Endothelial cell of umbilical vein (primary cell): ENCODE measurements around the gene PABPN1. TPM values are rescaled to one million over a fixed set of nuclear protein-coding genes. Genes with fewer than 3 reads are reported as not detected.

Source experiments
- Bru-seq: library from RNA; stranded (reverse); fragments of 400-500 nt; gene quantifications from one replicate; lab custom pipeline; 2021; lab: Mats Ljungman, UMichigan
- BruChase-seq, 2 experiments: library from RNA; stranded (reverse); fragments of 400-500 nt; gene quantifications; one replicate each; lab custom pipeline; 2021; lab: Mats Ljungman, UMichigan
- BruUV-seq: library from RNA; stranded (reverse); fragments of 400-500 nt; replicated peaks from 2 replicates; lab custom pipeline; 2021; lab: Mats Ljungman, UMichigan
- CTCF ChIA-PET: fragments of 300-600, 350-600 bp; sonication (Branson Sonifier 250); formaldehyde crosslinking; loops from one replicate; lab custom pipeline; 2021; ENCODE audit warnings: antibody characterized with exemption, inconsistent platforms; lab: Charles Lee
- POLR2A ChIA-PET: fragments of 300-600, 350-600 bp; sonication (Branson Sonifier 250); formaldehyde crosslinking; loops from one replicate; lab custom pipeline; 2021; ENCODE audit warnings: antibody characterized with exemption, inconsistent platforms; lab: Charles Lee
- DNase-seq: peaks from one replicate; pipeline ENCODE4 v3.0.0-alpha.2; 2011; ENCODE audit warnings: low read depth, low spot score
- FAIRE-seq: peaks from 2 replicates; lab custom pipeline; 2011; peaks lifted over from hg19 to GRCh38; lab: Jason Lieb, UNC
- H2AFZ ChIP-seq: 2 replicates; pipeline ENCODE4 v1.6.0; 2012; ENCODE audit warnings: low read depth, low read length, control low read depth, inconsistent platforms
- H3K27ac ChIP-seq: 2 replicates; pipeline ENCODE4 v1.5.1; 2011; ENCODE audit warnings: low read depth, mild to moderate bottlenecking, control low read depth, low read length, moderate library complexity; ENCODE audit not compliant: insufficient read depth
- H3K27me3 ChIP-seq, 2 experiments: 2 replicates each; pipeline versions ENCODE4 v1.6.0 to v1.6.1; 2011; ENCODE audit warnings: low read length in 2 of 2, mixed read lengths in 1 of 2; ENCODE audit not compliant: control insufficient read depth in 2 of 2, insufficient read depth in 2 of 2
- H3K36me3 ChIP-seq, 2 experiments: 2 replicates in 1 of 2; 3 replicates in 1 of 2; pipeline ENCODE4 v1.5.1; 2011; ENCODE audit warnings: low read length in 2 of 2, mild to moderate bottlenecking in 1 of 2, moderate library complexity in 1 of 2; ENCODE audit not compliant: control insufficient read depth in 2 of 2, insufficient read depth in 2 of 2; ENCODE audit errors: extremely low read depth in 1 of 2
- H3K4me1 ChIP-seq: 3 replicates; pipeline ENCODE4 v1.5.1; 2011; ENCODE audit warnings: mild to moderate bottlenecking, low read length; ENCODE audit not compliant: control insufficient read depth, insufficient read depth; ENCODE audit errors: extremely low read depth
- H3K4me2 ChIP-seq: 2 replicates; pipeline ENCODE4 v1.6.1; 2011; ENCODE audit warnings: low read length, control low read depth, mixed read lengths; ENCODE audit not compliant: insufficient read depth
- H3K4me3 ChIP-seq, 3 experiments: fragments of 200-600 bp in 1 of 3; sonication (generic), shearing (Covaris generic) in 1 of 3; replicated peaks in 1 of 3; 2 replicates each; pipeline ENCODE4 v1.5.1; 2011 to 2016; ENCODE audit warnings: control low read depth in 3 of 3, low read length in 3 of 3, mild to moderate bottlenecking in 2 of 3, inconsistent platforms in 1 of 3, low read depth in 1 of 3, moderate library complexity in 1 of 3; ENCODE audit not compliant: insufficient read depth in 1 of 3
- H3K79me2 ChIP-seq: 2 replicates; pipeline ENCODE4 v1.6.0; 2012; ENCODE audit warnings: low read length, inconsistent platforms; ENCODE audit not compliant: control insufficient read depth, insufficient read depth
- H3K9ac ChIP-seq: replicated peaks from 2 replicates; pipeline ENCODE3; 2011; ENCODE audit warnings: low read length, control low read depth; ENCODE audit not compliant: insufficient read depth; ENCODE audit errors: extremely low read depth
- H3K9me1 ChIP-seq: replicated peaks from 3 replicates; pipeline ENCODE4 v1.6.0; 2011; ENCODE audit warnings: mild to moderate bottlenecking, low read length; ENCODE audit not compliant: control insufficient read depth, insufficient read depth; ENCODE audit errors: extremely low read depth
- H3K9me3 ChIP-seq: replicated peaks from 2 replicates; pipeline ENCODE4 v1.5.1; 2012; ENCODE audit warnings: low read length, inconsistent platforms; ENCODE audit not compliant: control insufficient read depth, insufficient read depth
- H4K20me1 ChIP-seq: replicated peaks from 2 replicates; pipeline ENCODE3; 2011; ENCODE audit warnings: mild to moderate bottlenecking, low read length; ENCODE audit not compliant: control insufficient read depth, insufficient read depth; ENCODE audit errors: extremely low read depth
- CTCF ChIP-seq, 2 donors: IDR thresholded peaks; 1 replicate in 1 of 2; 2 replicates in 1 of 2; pipeline ENCODE4 v1.5.1; 2011; ENCODE audit warnings: low read length in 2 of 2, mild to moderate bottlenecking in 2 of 2, moderate library complexity in 2 of 2, control low read depth in 1 of 2, inconsistent platforms in 1 of 2, low read depth in 1 of 2; ENCODE audit not compliant: insufficient read depth in 1 of 2; ENCODE audit errors: extremely low read depth in 1 of 2
- EZH2 ChIP-seq: IDR thresholded peaks from 2 replicates; pipeline ENCODE4 v1.6.1; 2012; ENCODE audit warnings: borderline replicate concordance, low read depth, mild to moderate bottlenecking, moderate library complexity, low read length, inconsistent platforms; ENCODE audit not compliant: severe bottlenecking
- FOS ChIP-seq: IDR thresholded peaks from 2 replicates; pipeline ENCODE4 v1.6.1; 2011; ENCODE audit warnings: mild to moderate bottlenecking, low read length, moderate library complexity, borderline replicate concordance; ENCODE audit not compliant: insufficient read depth
- GATA2 ChIP-seq: IDR thresholded peaks from 2 replicates; pipeline ENCODE4 v1.7.0; 2011; ENCODE audit warnings: low read depth, mild to moderate bottlenecking, moderate library complexity, mixed read lengths, low read length; ENCODE audit not compliant: insufficient read length, insufficient read depth
- JUN ChIP-seq: IDR thresholded peaks from 2 replicates; pipeline ENCODE4 v1.6.1; 2011; ENCODE audit warnings: borderline replicate concordance, low read depth; ENCODE audit not compliant: insufficient read length, insufficient read depth
- MYC ChIP-seq: IDR thresholded peaks from one replicate; pipeline ENCODE4 v1.6.1; 2011; ENCODE audit warnings: mild to moderate bottlenecking, low read depth, low read length
- POLR2A ChIP-seq: IDR thresholded peaks from 2 replicates; pipeline ENCODE4 v1.6.1; 2012; ENCODE audit warnings: low read depth, mild to moderate bottlenecking, control low read depth, low read length
- POLR2AphosphoS5 ChIP-seq: IDR thresholded peaks from 2 replicates; pipeline ENCODE4 v1.6.1; 2012; ENCODE audit warnings: low read depth, mild to moderate bottlenecking, control low read depth, low read length, moderate library complexity; ENCODE audit not compliant: insufficient read depth
- dilution Hi-C: fragments of 300-500 bp; cut with MboI; formaldehyde crosslinking; loops from one replicate; pipeline ENCODE4 v1.15.0; 2019; ENCODE audit warnings: low sequenced_read_pairs; ENCODE audit not compliant: extremely low pct_ligation_motif_present
- intact Hi-C: fragments of 100-400 bp; cut with micrococcal nuclease; formaldehyde crosslinking; loops from one replicate; pipeline ENCODE4 v1.10.0; 2022
- long read RNA-seq: library from polyadenylated mRNA; stranded (forward); transcript quantifications from one replicate; pipeline ENCODE4 v2.0.0, GENCODE V29; 2021
- polyA minus RNA-seq, 3 experiments: library from RNA; depleted of rRNA, polyadenylated mRNA; stranded (reverse); fragments of >200 nt; gene quantifications; 1 replicate in 1 of 3; 2 replicates in 2 of 3; pipeline ENCODE4 v1.2.3, GENCODE V29; 2011
- polyA plus RNA-seq, 4 experiments: library from polyadenylated mRNA; depleted of rRNA in 3 of 4; stranded (reverse) in 3 of 4; unstranded in 1 of 4; fragments of >200 nt; gene quantifications; 2 replicates each; pipeline versions ENCODE4 v1.2.1 to v1.2.3, GENCODE V29; 2011 to 2012; ENCODE audit warnings: missing spikeins in 1 of 4
- total RNA-seq: library from RNA; stranded (reverse); gene quantifications from 2 replicates; pipeline ENCODE4 v1.2.3, GENCODE V29; 2021
- TF ChIP-seq, protein P1 (sequence below): IDR thresholded peaks from 2 replicates; pipeline ENCODE4 v1.6.1; 2011; ENCODE audit not compliant: insufficient read depth, insufficient read length

The PABPN1 gene, protein sequence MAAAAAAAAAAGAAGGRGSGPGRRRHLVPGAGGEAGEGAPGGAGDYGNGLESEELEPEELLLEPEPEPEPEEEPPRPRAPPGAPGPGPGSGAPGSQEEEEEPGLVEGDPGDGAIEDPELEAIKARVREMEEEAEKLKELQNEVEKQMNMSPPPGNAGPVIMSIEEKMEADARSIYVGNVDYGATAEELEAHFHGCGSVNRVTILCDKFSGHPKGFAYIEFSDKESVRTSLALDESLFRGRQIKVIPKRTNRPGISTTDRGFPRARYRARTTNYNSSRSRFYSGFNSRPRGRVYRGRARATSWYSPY
- total RNA-seq: 218 and 231 TPM in 2 replicates
- 227 and 231 TPM in 2 replicates for polyA plus RNA-seq
- 215 and 217 TPM in 2 replicates for polyA plus RNA-seq (2011; cell fraction: cytosol; rRNA removed)
- 1,100 and 1,212 TPM in 2 replicates for polyA plus RNA-seq (2011; cell fraction: nucleus; rRNA removed)
- 126 and 161 TPM in 2 replicates for polyA plus RNA-seq (2012)
- polyA minus RNA-seq: 115 and 133 TPM in 2 replicates
- 45.6 TPM for polyA minus RNA-seq (2011; cell fraction: cytosol; rRNA and poly(A)+ RNA removed)
- polyA minus RNA-seq (2011; cell fraction: nucleus; rRNA and poly(A)+ RNA removed): 142 and 147 TPM in 2 replicates
- percentile 96 among the genes with signal in this experiment for Bru-seq, nascent RNA
- percentile 99 among the genes with signal in this experiment for BruChase-seq, experiment 1, labeled RNA remaining after a 6-hour chase
- percentile 100 among the genes with signal in this experiment for BruChase-seq, experiment 2, labeled RNA remaining after a 2-hour chase
- long read RNA-seq, transcript PABPN1-201 (7 exons, 2,001 nt): major isoform, 72 of 513 reads
- long read RNA-seq, transcript PABPN1-207 (6 exons, 1,220 nt): minor isoform, 37 of 513 reads
- long read RNA-seq, transcript PABPN1-202 (6 exons, 2,768 nt): minor isoform, 12 of 513 reads
- long read RNA-seq, partial matches to known transcripts: 8 of 513 reads
- long read RNA-seq, other reads (novel, unspliced or antisense): 381 of 513 reads

DNA sequence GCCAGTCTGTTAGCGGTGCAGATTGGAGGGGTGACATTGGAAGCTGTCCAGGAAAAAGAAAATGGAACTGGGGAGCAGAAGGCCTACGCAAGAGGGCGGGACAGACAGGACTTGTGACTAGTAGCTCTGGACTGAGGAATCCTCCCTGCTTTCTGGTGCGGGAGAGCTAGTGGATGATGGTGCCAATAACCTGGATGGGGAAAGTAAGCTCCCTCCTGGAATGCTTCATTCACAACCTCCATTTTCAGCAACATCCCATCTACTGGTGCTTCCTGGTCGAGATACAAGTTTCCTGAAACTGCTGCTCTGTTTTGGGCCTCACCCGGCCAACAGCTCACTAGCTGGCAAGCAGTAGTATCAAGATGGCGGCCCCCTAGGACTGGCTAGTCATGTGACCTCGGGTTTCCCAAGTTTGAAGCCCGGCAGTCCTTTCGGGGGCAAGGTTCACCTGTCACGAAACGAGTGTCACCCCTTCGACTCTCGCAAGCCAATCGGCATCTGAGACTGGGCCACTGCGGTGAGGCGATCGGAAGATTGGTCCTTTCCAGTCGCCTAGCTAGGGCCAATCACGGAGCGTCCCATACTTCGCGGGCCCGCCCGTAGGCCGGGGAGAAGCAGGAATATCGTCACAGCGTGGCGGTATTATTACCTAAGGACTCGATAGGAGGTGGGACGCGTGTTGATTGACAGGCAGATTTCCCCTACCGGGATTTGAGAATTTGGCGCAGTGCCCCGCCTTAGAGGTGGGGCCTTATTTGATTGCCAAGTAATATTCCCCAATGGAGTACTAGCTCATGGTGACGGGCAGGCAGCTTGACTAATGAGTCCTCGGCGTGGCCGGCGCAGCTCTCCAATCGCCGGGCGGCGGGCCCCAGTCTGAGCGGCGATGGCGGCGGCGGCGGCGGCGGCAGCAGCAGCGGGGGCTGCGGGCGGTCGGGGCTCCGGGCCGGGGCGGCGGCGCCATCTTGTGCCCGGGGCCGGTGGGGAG, at the start of gene PABPN1:
PABPN1 (plus strand) TSS at position 874 of the 988 bp plus-strand sequence; CDS start at position 887, 13 bp downstream.
- H3K4me1 ChIP-seq: peaks cover 16% of the 10 kb centered on the region
- H3K36me3 ChIP-seq: peaks cover 12 to 15% of the 10 kb centered on the region in 2 experiments
- TSS peak; percentile 87 for BruUV-seq
- H3K27ac ChIP-seq: peak within 1 kb of the TSS; percentile 77
- ChIA-PET CTCF (interaction anchor here (0.7 to 2.9 kb wide), 16 partner anchors 8 to 252 kb away, joined by 3 to 20 read pairs (median 3); partner anchors contain the start of genes BCL2L2, HOMEZ and PPP1R3E), POLR2A (interaction anchor here (0.9 to 2.0 kb wide), 3 partner anchors 14 to 226 kb away, joined by 3 to 13 read pairs (median 6); partner anchors contain the start of genes ACIN1, BCL2L2 and C14orf119)
- H3K9ac ChIP-seq: peak within 1 kb of the TSS; percentile 96
- TF ChIP-seq MYC: no peak
- TF ChIP-seq CTCF (IDR thresholded peaks at IDR 0.05; ENCODE audit: extremely low read depth in 1 of 2, insufficient read depth in 1 of 2, low read depth in 1 of 2, low read length in 2 of 2): no peak
- peak; percentile 71 for TF ChIP-seq POLR2AphosphoS5
- TF ChIP-seq EZH2: no peak
- no peak for TF ChIP-seq GATA2
- TF ChIP-seq, protein P1, sequence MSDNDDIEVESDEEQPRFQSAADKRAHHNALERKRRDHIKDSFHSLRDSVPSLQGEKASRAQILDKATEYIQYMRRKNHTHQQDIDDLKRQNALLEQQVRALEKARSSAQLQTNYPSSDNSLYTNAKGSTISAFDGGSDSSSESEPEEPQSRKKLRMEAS: peak; percentile 37
- peak; percentile 1 for TF ChIP-seq POLR2A
- no peak for TF ChIP-seq FOS
- TF ChIP-seq JUN: no peak
- peak within 1 kb of the TSS; percentile 76 for H2AFZ ChIP-seq
- H3K9me1 ChIP-seq: no peaks in the 10 kb centered on the region
- dilution Hi-C loops: no loop called here
- no peaks in the 10 kb centered on the region for H3K9me3 ChIP-seq
- peaks cover 27% of the 10 kb centered on the region for H3K79me2 ChIP-seq
- FAIRE-seq (peak; percentile 98), DNase-seq (peak; percentile 100)
- H3K4me2 ChIP-seq: peak within 1 kb of the TSS; percentile 64
- H4K20me1 ChIP-seq: no peaks in the 10 kb centered on the region
- H3K4me3 ChIP-seq: peak within 1 kb of the TSS; percentile 90 to 97 (median 95)
- no peaks in the 10 kb centered on the region for H3K27me3 ChIP-seq
- intact Hi-C loops: loop anchor here (1.0 to 2.0 kb wide), 5 partner anchors 15 to 226 kb away; partner anchors contain the start of genes ACIN1, BCL2L2, C14orf119 and HOMEZ
